Spleen (tissue), 7 donors: ENCODE results near the gene ZNF335.
"Not testable (repeated sequence)": the region's sequence is repeated elsewhere in the genome, so short reads cannot be mapped to it uniquely, and the experiment has no call there.

ENCODE experiments used
- POLR2A ChIP-seq, 3 donors: fragments of 450-650 bp; IDR thresholded peaks; one replicate each; pipeline ENCODE4 v1.5.1; 2017; ENCODE audit warnings: antibody characterized with exemption in 3 of 3, mild to moderate bottlenecking in 1 of 3
- TF ChIP-seq, protein P1 (sequence below), 11 experiments: fragments of 200-600 bp in 7 of 11; fragments of 450-650 bp in 4 of 11; sonication (generic) in 4 of 11; IDR thresholded peaks in 8 of 11; conservative IDR thresholded peaks in 3 of 11; 1 replicate in 7 of 11; 2 replicates in 4 of 11; pipeline versions ENCODE4 v1.4.0 to v1.8.0; 2016 to 2021; ENCODE audit warnings: antibody characterized with exemption in 11 of 11, inconsistent platforms in 4 of 11, mild to moderate bottlenecking in 1 of 11
- donor health status: DM: no; HTN: no; CAD: no; lungs with moderate emphysema.
- donor health status: DM: no; HTN: no; CAD: no.
- donor health status: DM: no; HTN: no; CAD: no.

GRCh38 chr20:45901332-45901731, 70.7 kb downstream of the ZNF335 start:
- not testable (repeated sequence) for TF ChIP-seq POLR2A (IDR thresholded peaks at IDR 0.05)
- TF ChIP-seq, protein P1, sequence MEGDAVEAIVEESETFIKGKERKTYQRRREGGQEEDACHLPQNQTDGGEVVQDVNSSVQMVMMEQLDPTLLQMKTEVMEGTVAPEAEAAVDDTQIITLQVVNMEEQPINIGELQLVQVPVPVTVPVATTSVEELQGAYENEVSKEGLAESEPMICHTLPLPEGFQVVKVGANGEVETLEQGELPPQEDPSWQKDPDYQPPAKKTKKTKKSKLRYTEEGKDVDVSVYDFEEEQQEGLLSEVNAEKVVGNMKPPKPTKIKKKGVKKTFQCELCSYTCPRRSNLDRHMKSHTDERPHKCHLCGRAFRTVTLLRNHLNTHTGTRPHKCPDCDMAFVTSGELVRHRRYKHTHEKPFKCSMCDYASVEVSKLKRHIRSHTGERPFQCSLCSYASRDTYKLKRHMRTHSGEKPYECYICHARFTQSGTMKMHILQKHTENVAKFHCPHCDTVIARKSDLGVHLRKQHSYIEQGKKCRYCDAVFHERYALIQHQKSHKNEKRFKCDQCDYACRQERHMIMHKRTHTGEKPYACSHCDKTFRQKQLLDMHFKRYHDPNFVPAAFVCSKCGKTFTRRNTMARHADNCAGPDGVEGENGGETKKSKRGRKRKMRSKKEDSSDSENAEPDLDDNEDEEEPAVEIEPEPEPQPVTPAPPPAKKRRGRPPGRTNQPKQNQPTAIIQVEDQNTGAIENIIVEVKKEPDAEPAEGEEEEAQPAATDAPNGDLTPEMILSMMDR (IDR thresholded peaks at IDR 0.05 in 8 of 11, conservative IDR thresholded peaks at IDR 0.05 in 3 of 11), result not testable (repeated sequence)
